ENCODE results near the gene SFSWAP.
A peak's percentile ranks its signal among the peaks of the same experiment; 100 is the strongest.
"Not testable (repeated sequence)": the region's sequence is repeated elsewhere in the genome, so short reads cannot be mapped to it uniquely, and the experiment has no call there.

The SFSWAP gene

GRCh38 chr12:131710464-131711457 lies at the start of gene SFSWAP:
TSS of gene SFSWAP (plus strand) at chr12:131711090. CDS start at chr12:131711230, 140 bp downstream.
- Histone ChIP-seq H3K4me3 (peak within 1 kb of the TSS; percentile 88), H3K27ac (peak within 1 kb of the TSS; percentile 72 to 92)
- DNase-seq (ENCODE audit: low spot score): no peak
- no peak for TF ChIP-seq CTCF (IDR thresholded peaks at IDR 0.05)

GRCh38 chr12:131661170-131661985 lies 49.5 kb upstream of the SFSWAP start:
- not testable (repeated sequence) for DNase-seq (ENCODE audit: low spot score); H3K27ac ChIP-seq
- H3K4me3 ChIP-seq: peak overlapping the region; percentile 61

- not testable (repeated sequence) for DNase-seq (ENCODE audit: low spot score); H3K4me3 ChIP-seq; H3K27ac ChIP-seq
Observed at GRCh38 chr12:131661986-131662288, 49.0 kb upstream of the SFSWAP start.

GRCh38 chr12:131662346-131662745 lies 48.5 kb upstream of the SFSWAP start:
- H3K27ac ChIP-seq; H3K4me3 ChIP-seq; DNase-seq (ENCODE audit: low spot score): not testable (repeated sequence)

DNA sequence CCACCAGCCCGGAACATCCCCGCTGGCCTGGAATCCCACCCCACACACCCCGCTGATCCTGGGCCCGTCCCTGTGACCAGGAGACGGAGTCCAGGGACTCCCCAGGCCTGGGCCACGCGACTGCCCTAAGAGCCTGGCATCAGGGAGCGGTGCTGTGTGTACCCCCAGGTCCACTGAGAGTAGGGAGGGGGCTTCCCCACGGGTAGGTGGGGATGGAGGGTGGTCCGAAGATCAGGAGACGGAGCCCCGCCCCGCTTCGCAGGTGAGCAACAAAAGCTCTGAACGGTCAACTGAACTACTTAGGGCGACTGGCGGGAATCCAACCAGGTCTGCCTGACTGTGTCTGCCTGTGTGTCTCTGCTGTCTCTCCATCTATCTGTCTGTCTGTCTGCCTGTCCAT lies 45.2 kb upstream of the SFSWAP start:
- not testable (repeated sequence) for H3K4me3 ChIP-seq, H3K27ac ChIP-seq
- peak; percentile 36 for DNase-seq (ENCODE audit: low spot score)

DNA sequence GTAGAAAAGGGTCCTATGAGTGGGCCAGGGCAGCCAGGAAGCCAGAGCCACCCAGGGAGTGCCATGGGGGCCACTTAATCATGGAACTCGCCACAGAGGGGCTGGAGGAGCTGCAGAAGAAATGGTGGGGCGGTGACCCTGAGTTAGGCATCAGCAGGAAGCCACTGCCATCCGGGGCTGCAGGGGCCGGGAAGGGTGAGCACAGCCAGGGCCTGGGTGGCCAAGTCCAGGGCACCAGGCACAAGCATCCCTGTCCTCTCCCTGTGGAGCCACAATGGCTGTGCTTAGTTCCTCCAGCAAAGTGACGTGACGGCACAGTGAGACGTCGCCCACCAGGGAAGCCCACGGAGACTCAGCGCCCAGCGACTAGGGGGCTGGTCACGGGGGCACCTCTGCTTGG lies 44.4 kb upstream of the SFSWAP start:
- not testable (repeated sequence) for H3K27ac ChIP-seq, H3K4me3 ChIP-seq
- peak; percentile 47 for DNase-seq (ENCODE audit: low spot score)

DNA sequence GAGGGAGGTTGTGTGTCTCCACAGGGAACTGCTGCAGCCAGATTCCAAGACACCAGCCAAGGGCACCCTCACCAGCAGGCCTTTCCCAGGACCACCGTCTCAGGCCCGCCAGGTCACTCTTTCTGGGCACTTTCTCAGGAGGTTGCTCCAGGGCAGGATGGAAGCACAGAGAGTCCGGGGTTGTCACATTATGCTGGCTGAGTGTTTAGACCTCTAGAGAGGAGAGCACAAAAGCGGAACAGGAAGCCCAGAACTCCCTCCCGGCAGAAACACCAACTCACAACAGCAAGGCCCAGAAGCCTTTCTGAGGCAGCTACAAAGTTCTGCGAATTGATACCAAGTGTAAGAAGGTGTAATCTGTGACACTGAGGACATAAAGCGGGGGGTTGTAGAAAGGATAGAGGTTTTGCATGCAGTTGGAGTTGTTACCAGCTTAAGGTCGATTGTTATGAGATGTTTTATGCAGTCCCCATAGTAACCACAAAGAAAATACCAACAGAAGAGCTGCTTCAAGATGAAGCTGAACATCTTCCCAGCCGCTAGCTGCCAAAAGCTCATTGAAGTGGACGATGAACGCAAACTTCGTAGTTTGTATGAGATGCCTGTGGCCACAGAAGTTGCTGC lies 43.8 kb upstream of the SFSWAP start:
- H3K27ac ChIP-seq, H3K4me3 ChIP-seq: not testable (repeated sequence)
- DNase-seq (ENCODE audit: low spot score): peak; percentile 54

- DNase-seq (ENCODE audit: low spot score): peak; percentile 43
- Histone ChIP-seq H3K4me3 (no peak overlapping the region), H3K27ac (no peak overlapping the region)
- no peak for TF ChIP-seq CTCF (IDR thresholded peaks at IDR 0.05)
Observed at GRCh38 chr12:131671276-131671675, 39.6 kb upstream of the SFSWAP start.

- no peak for TF ChIP-seq CTCF (IDR thresholded peaks at IDR 0.05)
- Histone ChIP-seq H3K4me3 (no peak overlapping the region), H3K27ac (no peak overlapping the region)
- peak; percentile 36 for DNase-seq (ENCODE audit: low spot score)
Observed at GRCh38 chr12:131671871-131672270, 39.0 kb upstream of the SFSWAP start.
